ENCODE results near the gene AP3S2. TPM values are rescaled to one million over a fixed set of nuclear protein-coding genes. Genes with fewer than 3 reads are reported as not detected.
"Not testable (repeated sequence)": the region's sequence is repeated elsewhere in the genome, so short reads cannot be mapped to it uniquely, and the experiment has no call there.

Gene AP3S2
- polyA plus RNA-seq, 1 donor: 25.4 TPM

DNA sequence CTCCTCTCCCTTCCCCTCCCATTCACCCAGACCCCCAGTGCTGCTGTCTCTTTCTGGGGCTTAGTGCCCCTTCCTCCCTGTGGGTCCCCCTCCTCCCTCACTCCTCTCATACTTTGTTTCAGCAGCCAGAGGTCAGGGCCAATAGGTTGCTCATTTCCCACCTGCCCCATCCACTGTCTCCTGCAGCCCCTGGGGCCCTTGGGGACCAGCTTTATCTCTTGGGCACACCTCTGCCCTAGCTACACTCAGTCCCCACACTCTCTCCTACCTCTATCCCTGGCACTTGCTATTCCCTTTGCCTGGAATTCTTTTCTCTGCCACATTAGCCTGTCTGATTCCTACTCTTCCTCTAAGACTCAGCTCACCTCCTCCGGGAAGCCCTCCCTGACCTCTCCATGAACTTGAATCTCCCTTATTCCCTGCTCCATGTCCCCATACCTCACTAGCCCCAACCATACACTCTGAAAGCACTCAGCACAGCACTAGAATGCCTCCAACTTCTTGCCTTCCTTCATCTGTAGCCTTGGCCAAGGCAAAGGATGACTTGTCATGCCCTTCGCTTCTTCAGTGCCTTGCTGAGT lies 93.8 kb downstream of the AP3S2 start:
- DNase-seq (ENCODE audit: low read depth): no peak

GRCh38 chr15:89799011-89799911 lies 94.5 kb downstream of the AP3S2 start:
- no peak for DNase-seq (ENCODE audit: low read depth)

DNA sequence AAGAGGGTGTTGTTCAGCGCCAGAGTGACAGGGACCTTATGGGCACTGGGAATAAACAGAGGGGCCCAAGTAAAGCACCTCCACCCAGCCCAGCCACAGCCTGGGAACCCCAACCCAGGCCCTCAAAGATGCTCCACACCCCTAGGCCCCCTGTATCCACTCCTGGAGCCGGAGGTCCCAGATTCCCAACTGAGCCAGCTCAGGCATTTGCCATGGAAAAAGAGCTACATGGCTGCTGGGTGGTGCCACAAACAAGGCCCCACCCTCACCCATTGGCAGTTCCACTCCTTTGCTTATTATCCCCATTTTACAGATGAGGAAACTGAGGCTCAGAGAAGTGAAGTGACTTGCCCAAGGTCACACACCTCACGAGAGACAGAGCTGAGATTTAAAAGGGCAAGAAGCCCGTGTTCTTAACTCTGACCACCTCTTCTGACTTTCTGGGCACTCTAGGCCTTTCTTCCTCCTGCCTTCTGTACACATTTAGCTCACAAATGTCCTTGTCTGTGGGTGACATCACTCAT lies 96.1 kb downstream of the AP3S2 start:
- DNase-seq (ENCODE audit: low read depth): no peak

- no peak for DNase-seq (ENCODE audit: low read depth)
These were observed 97.8 kb downstream of the AP3S2 start for GRCh38 chr15:89795996-89796395.

GRCh38 chr15:89794627-89795241 lies 99.1 kb downstream of the AP3S2 start:
- no peak for DNase-seq (ENCODE audit: low read depth)

DNA sequence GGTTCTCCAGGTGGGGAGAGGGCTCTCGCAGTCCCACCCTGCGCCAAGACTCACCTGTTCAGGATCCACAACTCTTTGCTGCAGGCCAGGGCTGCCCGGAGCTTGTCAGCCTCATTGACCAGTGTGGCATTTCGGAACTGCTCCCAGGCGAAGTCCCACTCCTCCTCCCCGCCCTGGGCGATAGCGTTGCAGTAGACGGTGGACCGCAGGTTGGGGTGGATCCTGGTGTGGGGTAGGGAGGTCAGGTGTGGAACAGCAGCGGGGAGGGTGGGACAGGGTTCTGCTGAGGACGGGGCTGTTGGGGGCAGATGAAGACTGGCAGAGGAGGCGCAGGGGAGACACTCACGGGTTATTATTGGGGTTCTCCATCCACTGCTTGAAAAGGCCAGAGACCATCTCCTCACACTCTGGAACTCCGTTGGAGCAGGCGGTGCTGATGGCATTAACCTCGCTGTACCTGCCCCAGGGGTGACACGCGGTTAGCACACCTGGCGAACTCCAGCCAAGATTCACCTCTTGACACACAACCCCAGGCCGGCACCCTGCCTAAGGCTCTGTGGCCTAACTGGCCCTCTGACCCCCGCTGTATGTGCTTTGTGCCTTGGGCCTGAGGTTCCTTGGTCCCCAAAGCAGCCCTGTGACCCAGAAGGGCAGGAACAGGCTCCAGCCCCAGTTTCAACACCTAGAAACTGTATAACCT lies 101.5 kb downstream of the AP3S2 start:
- DNase-seq (ENCODE audit: low read depth): no peak

DNA sequence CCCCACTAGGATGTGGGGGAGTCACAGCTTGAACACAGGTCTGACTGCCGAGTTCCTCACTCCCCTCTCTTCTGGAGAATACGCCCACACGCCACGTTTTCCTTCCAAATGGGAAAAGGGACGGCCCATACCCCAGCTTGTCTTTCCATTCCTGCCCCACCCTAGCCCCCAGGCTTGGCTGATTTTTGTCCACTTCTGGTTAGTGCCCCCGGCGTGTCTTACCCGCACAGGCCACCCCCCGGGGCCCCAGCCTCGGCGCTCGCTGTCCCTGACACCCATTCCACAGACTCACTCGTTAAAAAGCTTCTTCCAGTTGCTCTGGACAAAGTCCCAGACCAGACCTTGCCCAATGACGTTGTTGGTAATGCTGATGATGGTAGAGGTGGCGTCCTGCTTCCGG lies 103.1 kb downstream of the AP3S2 start:
- DNase-seq (ENCODE audit: low read depth): no peak

DNA sequence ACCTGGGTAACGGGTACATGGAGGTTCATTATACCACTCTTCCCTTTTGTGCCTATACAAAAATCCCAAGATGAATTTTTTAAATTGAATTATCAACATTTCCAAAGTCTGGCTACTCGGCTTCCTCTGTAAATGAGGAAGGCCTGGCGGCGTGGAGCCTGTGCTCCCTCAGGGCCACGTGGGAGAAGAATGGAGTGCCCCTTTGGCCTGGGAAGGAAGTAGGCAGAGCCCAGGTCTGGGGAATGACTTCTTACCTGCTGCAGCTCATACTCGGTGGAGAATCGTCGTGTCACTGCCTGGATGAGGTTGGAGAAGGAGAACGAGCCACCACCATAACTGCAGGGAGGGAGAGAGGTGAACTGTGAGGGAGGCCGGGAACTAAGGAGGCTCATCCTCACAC lies 103.6 kb downstream of the AP3S2 start:
- no peak for DNase-seq (ENCODE audit: low read depth)

DNA sequence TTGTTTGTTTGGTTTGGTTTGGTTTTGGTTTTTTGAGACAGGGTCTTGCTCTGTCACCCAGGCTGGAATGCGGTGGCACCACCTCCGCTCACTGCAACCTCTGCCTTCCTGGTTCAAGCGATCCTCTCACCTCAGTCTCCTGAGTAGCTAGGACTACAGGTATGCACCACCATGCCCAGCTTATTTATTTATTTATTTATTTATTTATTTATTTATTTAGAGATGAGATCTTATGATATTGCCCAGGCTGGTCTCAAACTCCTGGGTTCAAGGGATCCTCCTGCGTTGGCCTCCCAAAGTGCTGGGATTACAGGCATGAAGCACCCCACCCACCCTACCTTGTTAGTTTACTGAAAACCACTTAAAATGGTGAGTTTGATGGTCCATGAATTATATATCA lies 105.2 kb downstream of the AP3S2 start:
- DNase-seq (ENCODE audit: low read depth): not testable (repeated sequence)

- no peak for DNase-seq (ENCODE audit: low read depth)
These were observed 105.8 kb downstream of the AP3S2 start for GRCh38 chr15:89787944-89788343.

DNA sequence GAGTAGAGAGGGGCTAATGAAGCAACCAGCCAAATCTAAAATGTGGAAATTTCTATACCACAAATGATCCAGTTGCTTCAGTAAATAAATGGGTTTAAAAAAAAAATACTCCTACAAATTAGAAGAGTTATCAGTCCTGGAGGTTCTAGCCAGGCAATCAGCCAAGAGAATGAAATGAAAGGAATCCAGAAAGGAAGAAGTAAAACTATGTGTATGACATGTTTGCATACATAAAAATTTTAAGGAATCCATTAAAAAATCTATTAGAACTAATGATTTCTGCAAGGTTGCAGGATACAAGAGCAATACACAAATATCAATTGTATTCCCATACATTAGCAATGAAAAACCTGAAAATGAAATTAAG lies 108.0 kb downstream of the AP3S2 start:
- DNase-seq (ENCODE audit: low read depth): no peak

- DNase-seq (ENCODE audit: low read depth): no peak
These were observed 108.6 kb downstream of the AP3S2 start for GRCh38 chr15:89785064-89785773.

- no peak for DNase-seq (ENCODE audit: low read depth)
These were observed 109.2 kb downstream of the AP3S2 start for GRCh38 chr15:89784686-89784960.

- DNase-seq (ENCODE audit: low read depth): no peak
These were observed 109.7 kb downstream of the AP3S2 start for GRCh38 chr15:89783861-89784685.

DNA sequence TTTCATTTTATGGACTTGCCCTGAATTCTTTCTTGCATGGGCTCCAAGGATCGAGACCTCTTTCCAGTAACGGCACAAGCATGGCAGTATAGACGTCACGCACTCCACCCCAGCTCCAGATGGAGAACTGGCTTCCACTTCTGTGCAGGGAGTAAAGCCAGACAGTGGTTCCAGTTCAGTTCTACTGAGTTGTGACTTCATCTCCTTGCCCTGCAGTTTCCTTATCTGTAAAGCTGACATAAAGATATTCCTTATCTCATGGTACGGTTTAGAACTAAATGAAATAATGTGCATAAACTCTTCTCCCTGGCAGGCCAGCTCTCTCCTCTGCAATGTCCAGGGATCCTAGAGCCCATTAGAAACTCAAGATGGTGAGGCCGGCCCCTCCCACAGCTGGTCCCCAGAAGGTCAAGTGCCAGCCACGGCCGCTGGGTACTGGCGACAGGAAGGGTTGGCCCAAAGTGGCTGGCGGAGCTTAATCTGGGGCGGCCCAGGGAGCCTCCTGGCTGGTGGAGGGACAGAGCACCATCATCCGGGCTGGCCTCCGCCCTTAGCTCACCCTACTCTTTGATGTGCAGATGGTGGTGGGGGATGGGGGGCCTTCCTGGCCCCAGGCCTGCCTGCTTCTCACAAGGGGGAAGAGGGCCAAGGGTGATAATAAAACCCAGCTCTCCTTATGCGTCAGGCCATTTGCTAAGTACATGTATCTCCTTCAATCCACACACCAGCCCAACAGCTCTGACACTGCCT lies 110.5 kb downstream of the AP3S2 start:
- no peak for DNase-seq (ENCODE audit: low read depth)

DNA sequence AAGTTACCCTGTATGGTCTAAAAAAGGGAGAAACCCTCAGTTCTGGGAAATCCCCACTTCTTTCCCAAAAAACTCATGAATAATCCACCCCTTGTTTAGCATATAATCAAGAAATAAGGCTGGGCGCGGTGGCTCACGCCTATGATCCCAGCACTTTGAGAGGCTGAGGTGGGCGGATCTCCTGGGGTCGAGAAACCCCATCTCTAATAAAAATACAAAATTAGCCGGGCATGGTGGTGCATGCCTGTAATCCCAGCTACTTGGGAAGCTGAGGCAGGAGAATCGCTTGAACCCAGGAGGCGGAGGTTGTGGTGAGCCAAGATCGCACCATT lies 111.2 kb downstream of the AP3S2 start:
- not testable (repeated sequence) for DNase-seq (ENCODE audit: low read depth)

- DNase-seq (ENCODE audit: low read depth): no peak
These were observed 111.7 kb downstream of the AP3S2 start for GRCh38 chr15:89781891-89782618.

GRCh38 chr15:89781055-89781454 lies 112.7 kb downstream of the AP3S2 start:
- DNase-seq (ENCODE audit: low read depth): no peak

- DNase-seq (ENCODE audit: low read depth): no peak
These were observed 113.2 kb downstream of the AP3S2 start for GRCh38 chr15:89780601-89781000.

Data from forelimb muscle (tissue), 1 donor.